T-helper 1 cell treated with Interleukin-12 subunit alpha and Interleukin-12 subunit beta and Interleukin-4 antibody, amounts not matched to agents 30 μg/mL and 1 μg/mL, for 36 hours (primary cell): Measurements from ENCODE around the gene GPRC5B.

Experiments used
- H3K27ac Mint-ChIP-seq: one replicate; pipeline ENCODE4 v1.8.0; 2021; ENCODE audit warnings: mild to moderate bottlenecking, mixed read lengths
- H3K27me3 Mint-ChIP-seq: one replicate; pipeline ENCODE4 v1.8.0; 2021; ENCODE audit warnings: low read depth, mixed read lengths
- H3K36me3 Mint-ChIP-seq: one replicate; pipeline ENCODE4 v1.8.0; 2021; ENCODE audit warnings: low read depth, mixed read lengths
- H3K4me1 Mint-ChIP-seq: one replicate; pipeline ENCODE4 v1.8.0; 2021; ENCODE audit warnings: low read depth, mixed read lengths
- H3K4me3 Mint-ChIP-seq: one replicate; pipeline ENCODE4 v1.8.0; 2021; ENCODE audit warnings: mild to moderate bottlenecking, moderate library complexity, mixed read lengths
- H3K9me3 Mint-ChIP-seq: one replicate; pipeline ENCODE4 v1.8.0; 2021; ENCODE audit warnings: mixed read lengths

The GPRC5B gene

DNA sequence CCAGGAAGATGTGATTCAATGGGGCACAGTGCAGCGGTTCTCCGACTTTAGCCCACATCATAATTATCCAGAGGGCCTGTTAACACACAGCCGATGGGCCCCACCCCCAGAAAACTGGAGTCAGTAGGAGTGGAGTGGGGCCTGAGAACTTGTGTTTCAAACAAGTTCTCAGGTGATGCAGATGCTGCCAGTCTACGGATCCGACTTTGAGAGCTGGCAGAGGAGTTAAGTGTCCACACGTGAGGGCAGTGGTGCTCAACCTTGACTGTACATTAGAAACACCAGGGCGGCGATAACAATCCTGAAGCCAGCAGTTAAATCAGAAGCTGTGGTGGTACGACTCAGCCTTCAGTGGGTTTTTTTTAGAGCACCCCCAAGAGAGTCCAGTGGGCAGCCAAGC is 75.0 kb downstream of the GPRC5B start:
- Mint-ChIP-seq H3K4me3 (no peak overlapping the region), H3K36me3 (peaks cover 16% of the 10 kb centered on the region), H3K27me3 (peaks cover 4% of the 10 kb centered on the region), H3K4me1 (peaks cover 13% of the 10 kb centered on the region), H3K9me3 (peaks cover 30% of the 10 kb centered on the region), H3K27ac (no peak overlapping the region)

DNA sequence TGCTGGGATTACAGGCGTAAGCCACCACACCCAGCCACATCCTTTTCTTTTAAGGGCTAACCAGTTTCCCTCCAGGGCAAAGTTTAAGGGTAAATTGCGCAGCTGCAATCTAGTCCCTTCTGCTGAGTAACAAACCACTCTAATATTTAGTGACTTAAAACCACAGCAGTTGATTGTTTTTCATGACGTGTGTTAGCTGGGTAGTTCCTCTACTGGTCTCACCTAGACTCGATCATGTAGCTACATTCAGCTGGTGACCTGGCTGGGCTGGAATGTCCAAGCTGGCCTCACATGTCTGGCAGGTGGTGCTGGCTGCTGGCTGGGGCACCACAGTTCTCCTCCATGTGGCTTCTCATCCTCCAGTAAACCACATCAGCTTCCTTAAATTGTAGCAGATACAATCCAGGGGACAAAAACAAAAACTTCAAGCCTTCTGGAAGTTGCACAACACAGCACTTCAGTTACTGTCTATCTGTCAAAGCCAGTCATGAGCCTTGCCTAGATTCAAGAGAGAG is 75.5 kb downstream of the GPRC5B start:
- H3K27me3 Mint-ChIP-seq: peaks cover 4% of the 10 kb centered on the region

GRCh38 chr16:19808061-19808641 is 76.5 kb downstream of the GPRC5B start:
- peaks cover 16% of the 10 kb centered on the region for H3K4me1 Mint-ChIP-seq
- no peak overlapping the region for H3K4me3 Mint-ChIP-seq
- peaks cover 4% of the 10 kb centered on the region for H3K27me3 Mint-ChIP-seq
- peaks cover 26% of the 10 kb centered on the region for H3K9me3 Mint-ChIP-seq
- H3K27ac Mint-ChIP-seq: no peak overlapping the region
- peaks cover 16% of the 10 kb centered on the region for H3K36me3 Mint-ChIP-seq

More for the DNA sequence above, 75.5 kb downstream of the GPRC5B start:
- Mint-ChIP-seq H3K9me3 (peaks cover 30% of the 10 kb centered on the region), H3K27ac (no peak overlapping the region), H3K4me3 (no peak overlapping the region), H3K36me3 (peaks cover 16% of the 10 kb centered on the region), H3K4me1 (peaks cover 16% of the 10 kb centered on the region)
